Endothelial cell of umbilical vein (primary cell): ENCODE data around the gene MMUT. TPM values are rescaled to one million over a fixed set of nuclear protein-coding genes. Genes with fewer than 3 reads are reported as not detected.
"Not testable (repeated sequence)": the region's sequence is repeated elsewhere in the genome, so short reads cannot be mapped to it uniquely, and the experiment has no call there.

Experiments used
- BruUV-seq: library from RNA; stranded (reverse); fragments of 400-500 nt; replicated peaks from 2 replicates; lab custom pipeline; 2021; lab: Mats Ljungman, UMichigan
- CTCF ChIA-PET: fragments of 300-600, 350-600 bp; sonication (Branson Sonifier 250); formaldehyde crosslinking; loops from one replicate; lab custom pipeline; 2021; ENCODE audit warnings: antibody characterized with exemption, inconsistent platforms; lab: Charles Lee
- POLR2A ChIA-PET: fragments of 300-600, 350-600 bp; sonication (Branson Sonifier 250); formaldehyde crosslinking; loops from one replicate; lab custom pipeline; 2021; ENCODE audit warnings: antibody characterized with exemption, inconsistent platforms; lab: Charles Lee
- DNase-seq: peaks from one replicate; pipeline ENCODE4 v3.0.0-alpha.2; 2011; ENCODE audit warnings: low read depth, low spot score
- FAIRE-seq: peaks from 2 replicates; lab custom pipeline; 2011; peaks lifted over from hg19 to GRCh38; lab: Jason Lieb, UNC
- H2AFZ ChIP-seq: 2 replicates; pipeline ENCODE4 v1.6.0; 2012; ENCODE audit warnings: low read depth, low read length, control low read depth, inconsistent platforms
- H3K27ac ChIP-seq: 2 replicates; pipeline ENCODE4 v1.5.1; 2011; ENCODE audit warnings: low read depth, mild to moderate bottlenecking, control low read depth, low read length, moderate library complexity; ENCODE audit not compliant: insufficient read depth
- H3K27me3 ChIP-seq, 2 experiments: 2 replicates each; pipeline versions ENCODE4 v1.6.0 to v1.6.1; 2011; ENCODE audit warnings: low read length in 2 of 2, mixed read lengths in 1 of 2; ENCODE audit not compliant: control insufficient read depth in 2 of 2, insufficient read depth in 2 of 2
- H3K36me3 ChIP-seq, 2 experiments: 2 replicates in 1 of 2; 3 replicates in 1 of 2; pipeline ENCODE4 v1.5.1; 2011; ENCODE audit warnings: low read length in 2 of 2, mild to moderate bottlenecking in 1 of 2, moderate library complexity in 1 of 2; ENCODE audit not compliant: control insufficient read depth in 2 of 2, insufficient read depth in 2 of 2; ENCODE audit errors: extremely low read depth in 1 of 2
- H3K4me1 ChIP-seq: 3 replicates; pipeline ENCODE4 v1.5.1; 2011; ENCODE audit warnings: mild to moderate bottlenecking, low read length; ENCODE audit not compliant: control insufficient read depth, insufficient read depth; ENCODE audit errors: extremely low read depth
- H3K4me2 ChIP-seq: 2 replicates; pipeline ENCODE4 v1.6.1; 2011; ENCODE audit warnings: low read length, control low read depth, mixed read lengths; ENCODE audit not compliant: insufficient read depth
- H3K4me3 ChIP-seq, 3 experiments: fragments of 200-600 bp in 1 of 3; sonication (generic), shearing (Covaris generic) in 1 of 3; replicated peaks in 1 of 3; 2 replicates each; pipeline ENCODE4 v1.5.1; 2011 to 2016; ENCODE audit warnings: control low read depth in 3 of 3, low read length in 3 of 3, mild to moderate bottlenecking in 2 of 3, inconsistent platforms in 1 of 3, low read depth in 1 of 3, moderate library complexity in 1 of 3; ENCODE audit not compliant: insufficient read depth in 1 of 3
- H3K79me2 ChIP-seq: 2 replicates; pipeline ENCODE4 v1.6.0; 2012; ENCODE audit warnings: low read length, inconsistent platforms; ENCODE audit not compliant: control insufficient read depth, insufficient read depth
- H3K9ac ChIP-seq: replicated peaks from 2 replicates; pipeline ENCODE3; 2011; ENCODE audit warnings: low read length, control low read depth; ENCODE audit not compliant: insufficient read depth; ENCODE audit errors: extremely low read depth
- H3K9me1 ChIP-seq: replicated peaks from 3 replicates; pipeline ENCODE4 v1.6.0; 2011; ENCODE audit warnings: mild to moderate bottlenecking, low read length; ENCODE audit not compliant: control insufficient read depth, insufficient read depth; ENCODE audit errors: extremely low read depth
- H3K9me3 ChIP-seq: replicated peaks from 2 replicates; pipeline ENCODE4 v1.5.1; 2012; ENCODE audit warnings: low read length, inconsistent platforms; ENCODE audit not compliant: control insufficient read depth, insufficient read depth
- H4K20me1 ChIP-seq: replicated peaks from 2 replicates; pipeline ENCODE3; 2011; ENCODE audit warnings: mild to moderate bottlenecking, low read length; ENCODE audit not compliant: control insufficient read depth, insufficient read depth; ENCODE audit errors: extremely low read depth
- EZH2 ChIP-seq: IDR thresholded peaks from 2 replicates; pipeline ENCODE4 v1.6.1; 2012; ENCODE audit warnings: borderline replicate concordance, low read depth, mild to moderate bottlenecking, moderate library complexity, low read length, inconsistent platforms; ENCODE audit not compliant: severe bottlenecking
- FOS ChIP-seq: IDR thresholded peaks from 2 replicates; pipeline ENCODE4 v1.6.1; 2011; ENCODE audit warnings: mild to moderate bottlenecking, low read length, moderate library complexity, borderline replicate concordance; ENCODE audit not compliant: insufficient read depth
- GATA2 ChIP-seq: IDR thresholded peaks from 2 replicates; pipeline ENCODE4 v1.7.0; 2011; ENCODE audit warnings: low read depth, mild to moderate bottlenecking, moderate library complexity, mixed read lengths, low read length; ENCODE audit not compliant: insufficient read length, insufficient read depth
- JUN ChIP-seq: IDR thresholded peaks from 2 replicates; pipeline ENCODE4 v1.6.1; 2011; ENCODE audit warnings: borderline replicate concordance, low read depth; ENCODE audit not compliant: insufficient read length, insufficient read depth
- MAX ChIP-seq: IDR thresholded peaks from 2 replicates; pipeline ENCODE4 v1.6.1; 2011; ENCODE audit not compliant: insufficient read depth, insufficient read length
- POLR2A ChIP-seq: IDR thresholded peaks from 2 replicates; pipeline ENCODE4 v1.6.1; 2012; ENCODE audit warnings: low read depth, mild to moderate bottlenecking, control low read depth, low read length
- POLR2AphosphoS5 ChIP-seq: IDR thresholded peaks from 2 replicates; pipeline ENCODE4 v1.6.1; 2012; ENCODE audit warnings: low read depth, mild to moderate bottlenecking, control low read depth, low read length, moderate library complexity; ENCODE audit not compliant: insufficient read depth
- dilution Hi-C: fragments of 300-500 bp; cut with MboI; formaldehyde crosslinking; loops from one replicate; pipeline ENCODE4 v1.15.0; 2019; ENCODE audit warnings: low sequenced_read_pairs; ENCODE audit not compliant: extremely low pct_ligation_motif_present
- intact Hi-C: fragments of 100-400 bp; cut with micrococcal nuclease; formaldehyde crosslinking; loops from one replicate; pipeline ENCODE4 v1.10.0; 2022
- polyA plus RNA-seq, 4 experiments: library from polyadenylated mRNA; depleted of rRNA in 3 of 4; stranded (reverse) in 3 of 4; unstranded in 1 of 4; fragments of >200 nt; gene quantifications; 2 replicates each; pipeline versions ENCODE4 v1.2.1 to v1.2.3, GENCODE V29; 2011 to 2012; ENCODE audit warnings: missing spikeins in 1 of 4
- total RNA-seq: library from RNA; stranded (reverse); gene quantifications from 2 replicates; pipeline ENCODE4 v1.2.3, GENCODE V29; 2021

Gene MMUT
- total and polyA plus RNA-seq, 2 donors (not counting 3 experiments of a cell fraction or from before 2014, with no cell fraction given): 7.8 to 15.7 TPM

- H3K27me3 ChIP-seq: no peaks in the 10 kb centered on the region
- H3K27ac ChIP-seq: no peak overlapping the region
- no peaks in the 10 kb centered on the region for H3K36me3 ChIP-seq
- intact Hi-C loops: no loop called here
- dilution Hi-C loops: no loop called here
- no peaks in the 10 kb centered on the region for H3K4me1 ChIP-seq
- no peaks in the 10 kb centered on the region for H3K9me1 ChIP-seq
- ChIA-PET POLR2A (no interaction called here), CTCF (interaction anchor here (0.6 to 1.6 kb wide), 2 partner anchors 10 to 16 kb away, joined by 3 read pairs; no protein-coding TSS in a partner anchor)
- H3K4me3 ChIP-seq: no peak overlapping the region
- no peaks in the 10 kb centered on the region for H3K9me3 ChIP-seq
- H4K20me1 ChIP-seq: no peaks in the 10 kb centered on the region
- no peak for TF ChIP-seq EZH2
- TF ChIP-seq JUN: no peak
- TF ChIP-seq MAX: no peak
- no peak for TF ChIP-seq POLR2A
- DNase-seq (no peak), FAIRE-seq (no peak)
- no TSS peak for BruUV-seq
- no peak overlapping the region for H3K9ac ChIP-seq
- no peaks in the 10 kb centered on the region for H3K79me2 ChIP-seq
- no peak overlapping the region for H3K4me2 ChIP-seq
- H2AFZ ChIP-seq: no peak overlapping the region
Observed at GRCh38 chr6:49406250-49406970, 56.6 kb downstream of the MMUT start.

GRCh38 chr6:49401063-49401462, 62.0 kb downstream of the MMUT start:
- POLR2A ChIA-PET: no interaction called here
- no peaks in the 10 kb centered on the region for H3K79me2 ChIP-seq
- H3K4me1 ChIP-seq: no peaks in the 10 kb centered on the region
- H3K4me2 ChIP-seq: no peak overlapping the region
- CTCF ChIA-PET: no interaction called here
- DNase-seq (no peak), FAIRE-seq (no peak)
- TF ChIP-seq JUN (no peak), GATA2 (no peak), POLR2A (no peak), POLR2AphosphoS5 (no peak), MAX (no peak), EZH2 (no peak), FOS (no peak)
- no peak overlapping the region for H3K27ac ChIP-seq
- no peak overlapping the region for H3K4me3 ChIP-seq
- no peaks in the 10 kb centered on the region for H3K9me3 ChIP-seq
- H3K36me3 ChIP-seq: no peaks in the 10 kb centered on the region
- H4K20me1 ChIP-seq: no peaks in the 10 kb centered on the region
- H2AFZ ChIP-seq: no peak overlapping the region
- no peak overlapping the region for H3K9ac ChIP-seq
- no peaks in the 10 kb centered on the region for H3K9me1 ChIP-seq
- H3K27me3 ChIP-seq: no peaks in the 10 kb centered on the region
- intact Hi-C loops (no loop called here), dilution Hi-C loops (no loop called here)
- no TSS peak for BruUV-seq

- FAIRE-seq, DNase-seq, H3K9me1 ChIP-seq, dilution Hi-C loops, H2AFZ ChIP-seq, H3K4me2 ChIP-seq, H3K79me2 ChIP-seq, H3K27ac ChIP-seq, H3K36me3 ChIP-seq, POLR2A ChIA-PET, H3K4me3 ChIP-seq, H3K9ac ChIP-seq, BruUV-seq, H3K4me1 ChIP-seq, intact Hi-C loops, H3K27me3 ChIP-seq, H3K9me3 ChIP-seq, CTCF ChIA-PET, H4K20me1 ChIP-seq: not testable (repeated sequence)
Observed at GRCh38 chr6:49386667-49387508, 76.2 kb downstream of the MMUT start.
